ENCODE results near the gene MCU.

The MCU gene

GRCh38 chr10:72729528-72729927 is 37.6 kb downstream of the MCU start:
- Histone ChIP-seq H3K36me3 (ENCODE audit: control insufficient read depth in 4 of 4, insufficient read depth in 4 of 4, low read length in 3 of 4) (peaks cover 0 to 4% (median 0%) of the 10 kb centered on the region in 4 experiments), H3K4me1 (ENCODE audit: control extremely low read depth in 1 of 4, control insufficient read depth in 4 of 4, insufficient read depth in 4 of 4, low read length in 3 of 4) (no peaks in the 10 kb centered on the region), H3K27me3 (replicated peaks in 2 of 5; ENCODE audit: control insufficient read depth in 4 of 5, insufficient read depth in 5 of 5, low read length in 4 of 5) (no peaks in the 10 kb centered on the region), H3K9me3 (ENCODE audit: control extremely low read depth in 1 of 5, control insufficient read depth in 4 of 5, insufficient read depth in 2 of 5, low read depth in 1 of 5, low read length in 4 of 5) (no peaks in the 10 kb centered on the region), H3K27ac (ENCODE audit: insufficient read depth in 1 of 2, low read depth in 1 of 2, low read length in 2 of 2, poor library complexity in 1 of 2, severe bottlenecking in 2 of 2) (no peak overlapping the region), H3K4me3 (ENCODE audit: control insufficient read depth in 1 of 7, extremely low read depth in 1 of 7, insufficient read depth in 4 of 7, low read depth in 2 of 7, low read length in 6 of 7) (no peak overlapping the region)
- 95% methylated on average over 2 of the region's 3 CpGs for WGBS (ENCODE audit: insufficient coverage)
- POLR2A ChIA-PET: no interaction called here
- DNase-seq: no peak
- CTCF ChIA-PET: interaction anchor here (1.5 kb wide), 1 partner anchor 9 kb away, joined by 6 read pairs; no protein-coding TSS in a partner anchor

GRCh38 chr10:72730479-72730878 is 38.5 kb downstream of the MCU start:
- no peaks in the 10 kb centered on the region for H3K9me3 ChIP-seq (ENCODE audit: control extremely low read depth in 1 of 5, control insufficient read depth in 4 of 5, insufficient read depth in 2 of 5, low read depth in 1 of 5, low read length in 4 of 5)
- peaks cover 0 to 4% (median 0%) of the 10 kb centered on the region in 4 experiments for H3K36me3 ChIP-seq (ENCODE audit: control insufficient read depth in 4 of 4, insufficient read depth in 4 of 4, low read length in 3 of 4)
- DNase-seq: no peak
- CTCF ChIA-PET: no interaction called here
- no peaks in the 10 kb centered on the region for H3K27me3 ChIP-seq (replicated peaks in 2 of 5; ENCODE audit: control insufficient read depth in 4 of 5, insufficient read depth in 5 of 5, low read length in 4 of 5)
- POLR2A ChIA-PET: no interaction called here
- no peak overlapping the region for H3K4me3 ChIP-seq (ENCODE audit: control insufficient read depth in 1 of 7, extremely low read depth in 1 of 7, insufficient read depth in 4 of 7, low read depth in 2 of 7, low read length in 6 of 7)
- H3K27ac ChIP-seq (ENCODE audit: insufficient read depth in 1 of 2, low read depth in 1 of 2, low read length in 2 of 2, poor library complexity in 1 of 2, severe bottlenecking in 2 of 2): no peak overlapping the region
- H3K4me1 ChIP-seq (ENCODE audit: control extremely low read depth in 1 of 4, control insufficient read depth in 4 of 4, insufficient read depth in 4 of 4, low read length in 3 of 4): no peaks in the 10 kb centered on the region
- 100% methylated on average over 1 of the region's 5 CpGs for WGBS (ENCODE audit: insufficient coverage)

GRCh38 chr10:72731916-72732419 is 40.0 kb downstream of the MCU start:
- peaks cover 0 to under 1% (median 0%) of the 10 kb centered on the region in 4 experiments for H3K4me1 ChIP-seq (ENCODE audit: control extremely low read depth in 1 of 4, control insufficient read depth in 4 of 4, insufficient read depth in 4 of 4, low read length in 3 of 4)
- ChIA-PET CTCF (no interaction called here), POLR2A (no interaction called here)
- DNase-seq: no peak
- no peaks in the 10 kb centered on the region for H3K27me3 ChIP-seq (replicated peaks in 2 of 5; ENCODE audit: control insufficient read depth in 4 of 5, insufficient read depth in 5 of 5, low read length in 4 of 5)
- H3K9me3 ChIP-seq (ENCODE audit: control extremely low read depth in 1 of 5, control insufficient read depth in 4 of 5, insufficient read depth in 2 of 5, low read depth in 1 of 5, low read length in 4 of 5): no peaks in the 10 kb centered on the region
- WGBS (ENCODE audit: insufficient coverage): 94% methylated on average over 2 of the region's 4 CpGs
- no peak overlapping the region for H3K27ac ChIP-seq (ENCODE audit: insufficient read depth in 1 of 2, low read depth in 1 of 2, low read length in 2 of 2, poor library complexity in 1 of 2, severe bottlenecking in 2 of 2)
- no peak overlapping the region for H3K4me3 ChIP-seq (ENCODE audit: control insufficient read depth in 1 of 7, extremely low read depth in 1 of 7, insufficient read depth in 4 of 7, low read depth in 2 of 7, low read length in 6 of 7)
- peaks cover 0 to 4% (median 0%) of the 10 kb centered on the region in 4 experiments for H3K36me3 ChIP-seq (ENCODE audit: control insufficient read depth in 4 of 4, insufficient read depth in 4 of 4, low read length in 3 of 4)

DNA sequence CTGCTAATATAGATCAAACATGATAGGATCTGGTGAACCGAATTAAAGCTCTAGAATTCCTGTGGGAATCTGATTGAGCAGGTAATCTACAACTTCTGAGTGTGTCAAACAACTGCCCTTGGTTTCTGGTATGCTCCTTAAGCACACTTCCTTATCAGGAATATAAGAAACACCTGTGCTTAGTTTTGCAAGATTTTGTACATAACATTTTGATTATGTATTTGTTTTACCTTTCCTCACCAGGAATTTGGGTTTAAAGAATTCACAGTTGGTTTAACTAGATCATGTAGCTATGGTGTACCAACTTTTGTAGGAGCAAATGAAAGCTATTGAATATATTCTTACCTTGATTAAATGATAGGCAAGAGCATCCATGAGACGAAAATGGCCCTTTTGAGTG is 40.6 kb downstream of the MCU start:
- Histone ChIP-seq H3K36me3 (ENCODE audit: control insufficient read depth in 4 of 4, insufficient read depth in 4 of 4, low read length in 3 of 4) (peaks cover 0 to 4% (median 0%) of the 10 kb centered on the region in 4 experiments), H3K4me3 (ENCODE audit: control insufficient read depth in 1 of 7, extremely low read depth in 1 of 7, insufficient read depth in 4 of 7, low read depth in 2 of 7, low read length in 6 of 7) (no peak overlapping the region), H3K9me3 (ENCODE audit: control extremely low read depth in 1 of 5, control insufficient read depth in 4 of 5, insufficient read depth in 2 of 5, low read depth in 1 of 5, low read length in 4 of 5) (no peaks in the 10 kb centered on the region), H3K4me1 (ENCODE audit: control extremely low read depth in 1 of 4, control insufficient read depth in 4 of 4, insufficient read depth in 4 of 4, low read length in 3 of 4) (peaks cover 0 to 6% (median 0%) of the 10 kb centered on the region in 4 experiments), H3K27ac (ENCODE audit: insufficient read depth in 1 of 2, low read depth in 1 of 2, low read length in 2 of 2, poor library complexity in 1 of 2, severe bottlenecking in 2 of 2) (no peak overlapping the region), H3K27me3 (replicated peaks in 2 of 5; ENCODE audit: control insufficient read depth in 4 of 5, insufficient read depth in 5 of 5, low read length in 4 of 5) (no peaks in the 10 kb centered on the region)
- ChIA-PET POLR2A (no interaction called here), CTCF (no interaction called here)
- no peak for DNase-seq
- WGBS (ENCODE audit: insufficient coverage): no CpG with 5 or more reads among the region's 2 CpGs

DNA sequence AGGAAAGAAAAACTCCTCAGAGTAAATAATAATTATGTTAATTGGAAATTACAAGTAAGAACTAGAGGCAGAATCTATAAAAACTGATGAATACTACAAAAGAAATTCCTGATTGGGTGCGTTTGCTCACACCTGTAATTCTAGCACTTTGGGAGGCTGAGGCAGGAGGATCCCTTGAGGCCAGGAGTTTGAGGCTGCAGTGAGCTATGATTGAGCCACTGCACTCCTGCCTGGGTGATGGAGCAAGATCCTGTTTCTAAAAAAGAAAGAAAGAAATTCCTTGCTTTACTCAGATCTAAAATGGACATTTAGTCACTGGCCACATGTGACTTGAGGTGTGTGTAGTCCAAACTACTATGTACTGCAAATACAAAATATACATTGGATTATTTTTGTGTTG is 42.0 kb downstream of the MCU start:
- WGBS (ENCODE audit: insufficient coverage): no CpG with 5 or more reads among the region's 1 CpG
- ChIA-PET POLR2A (no interaction called here), CTCF (no interaction called here)
- Histone ChIP-seq H3K36me3 (ENCODE audit: control insufficient read depth in 4 of 4, insufficient read depth in 4 of 4, low read length in 3 of 4) (peaks cover 0 to 4% (median 0%) of the 10 kb centered on the region in 4 experiments), H3K4me1 (ENCODE audit: control extremely low read depth in 1 of 4, control insufficient read depth in 4 of 4, insufficient read depth in 4 of 4, low read length in 3 of 4) (peaks cover 3 to 10% (median 7%) of the 10 kb centered on the region in 4 experiments), H3K4me3 (ENCODE audit: control insufficient read depth in 1 of 7, extremely low read depth in 1 of 7, insufficient read depth in 4 of 7, low read depth in 2 of 7, low read length in 6 of 7) (no peak overlapping the region), H3K9me3 (ENCODE audit: control extremely low read depth in 1 of 5, control insufficient read depth in 4 of 5, insufficient read depth in 2 of 5, low read depth in 1 of 5, low read length in 4 of 5) (no peaks in the 10 kb centered on the region), H3K27me3 (replicated peaks in 2 of 5; ENCODE audit: control insufficient read depth in 4 of 5, insufficient read depth in 5 of 5, low read length in 4 of 5) (no peaks in the 10 kb centered on the region), H3K27ac (ENCODE audit: insufficient read depth in 1 of 2, low read depth in 1 of 2, low read length in 2 of 2, poor library complexity in 1 of 2, severe bottlenecking in 2 of 2) (no peak overlapping the region)
- no peak for DNase-seq

DNA sequence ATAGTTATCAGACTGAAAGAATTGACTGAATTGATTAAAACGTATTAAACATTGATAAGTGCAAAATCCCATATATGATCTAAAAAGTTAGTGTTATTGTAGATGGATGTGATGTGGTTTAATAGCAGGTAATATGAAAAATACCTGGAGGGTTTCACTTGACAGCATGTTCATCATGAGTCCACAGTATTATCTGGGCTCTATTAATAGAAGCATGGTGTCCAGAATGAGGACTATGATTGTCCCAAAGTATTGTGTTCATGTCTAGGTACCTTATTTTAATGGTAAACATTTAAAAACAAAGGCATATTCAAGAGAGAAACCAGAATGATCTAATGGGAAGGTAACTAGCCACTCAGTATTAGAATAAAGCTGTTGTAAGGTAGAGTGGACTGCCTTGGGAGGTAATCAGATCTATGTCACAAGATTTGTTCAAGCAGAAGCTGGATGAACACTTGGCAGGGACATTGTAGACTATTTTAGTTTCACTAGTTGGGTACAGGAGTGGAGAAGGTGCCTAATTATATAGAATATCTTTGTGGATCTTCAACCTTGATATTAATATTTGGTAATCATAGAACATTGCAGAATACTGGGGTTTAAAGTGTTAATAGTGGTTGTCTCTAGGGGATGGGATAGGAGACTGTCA is 43.5 kb downstream of the MCU start:
- Histone ChIP-seq H3K27me3 (replicated peaks in 2 of 5; ENCODE audit: control insufficient read depth in 4 of 5, insufficient read depth in 5 of 5, low read length in 4 of 5) (no peaks in the 10 kb centered on the region), H3K9me3 (ENCODE audit: control extremely low read depth in 1 of 5, control insufficient read depth in 4 of 5, insufficient read depth in 2 of 5, low read depth in 1 of 5, low read length in 4 of 5) (no peaks in the 10 kb centered on the region), H3K4me3 (ENCODE audit: control insufficient read depth in 1 of 7, extremely low read depth in 1 of 7, insufficient read depth in 4 of 7, low read depth in 2 of 7, low read length in 6 of 7) (no peak overlapping the region), H3K27ac (ENCODE audit: insufficient read depth in 1 of 2, low read depth in 1 of 2, low read length in 2 of 2, poor library complexity in 1 of 2, severe bottlenecking in 2 of 2) (no peak overlapping the region), H3K36me3 (ENCODE audit: control insufficient read depth in 4 of 4, insufficient read depth in 4 of 4, low read length in 3 of 4) (peaks cover 0 to 4% (median 0%) of the 10 kb centered on the region in 4 experiments), H3K4me1 (ENCODE audit: control extremely low read depth in 1 of 4, control insufficient read depth in 4 of 4, insufficient read depth in 4 of 4, low read length in 3 of 4) (peaks cover 3 to 10% (median 7%) of the 10 kb centered on the region in 4 experiments)
- no peak for DNase-seq
- POLR2A ChIA-PET: interaction anchor here (0.6 kb wide), 1 partner anchor 438 kb away, joined by 7 read pairs; no protein-coding TSS in a partner anchor
- no CpG with 5 or more reads among the region's 1 CpG for WGBS (ENCODE audit: insufficient coverage)
- CTCF ChIA-PET: no interaction called here

- POLR2A ChIA-PET: interaction anchor here (0.6 kb wide), 1 partner anchor 437 kb away, joined by 7 read pairs; no protein-coding TSS in a partner anchor
- WGBS (ENCODE audit: insufficient coverage): no CpG with 5 or more reads among the region's 1 CpG
Observed at GRCh38 chr10:72736176-72736827, 44.4 kb downstream of the MCU start.

More at GRCh38 chr10:72736176-72736827, 44.4 kb downstream of the MCU start:
- H3K27me3 ChIP-seq (replicated peaks in 2 of 5; ENCODE audit: control insufficient read depth in 4 of 5, insufficient read depth in 5 of 5, low read length in 4 of 5): no peaks in the 10 kb centered on the region
- no peak overlapping the region for H3K27ac ChIP-seq (ENCODE audit: insufficient read depth in 1 of 2, low read depth in 1 of 2, low read length in 2 of 2, poor library complexity in 1 of 2, severe bottlenecking in 2 of 2)
- H3K36me3 ChIP-seq (ENCODE audit: control insufficient read depth in 4 of 4, insufficient read depth in 4 of 4, low read length in 3 of 4): peaks cover 0 to 2% (median 0%) of the 10 kb centered on the region in 4 experiments
- CTCF ChIA-PET: no interaction called here
- peaks cover 3 to 10% (median 7%) of the 10 kb centered on the region in 4 experiments for H3K4me1 ChIP-seq (ENCODE audit: control extremely low read depth in 1 of 4, control insufficient read depth in 4 of 4, insufficient read depth in 4 of 4, low read length in 3 of 4)
- DNase-seq: no peak
- H3K4me3 ChIP-seq (ENCODE audit: control insufficient read depth in 1 of 7, extremely low read depth in 1 of 7, insufficient read depth in 4 of 7, low read depth in 2 of 7, low read length in 6 of 7): no peak overlapping the region
- H3K9me3 ChIP-seq (ENCODE audit: control extremely low read depth in 1 of 5, control insufficient read depth in 4 of 5, insufficient read depth in 2 of 5, low read depth in 1 of 5, low read length in 4 of 5): no peaks in the 10 kb centered on the region

Data from common myeloid progenitor, CD34-positive (primary cell).